ENCODE measurements around the gene RAPGEF2. TPM values are rescaled to one million over a fixed set of nuclear protein-coding genes. Genes with fewer than 3 reads are reported as not detected.

The RAPGEF2 gene
- total RNA-seq, 1 donor from 2014 or later = 32.6 TPM

GRCh38 chr4:159193046-159193620 lies 90.3 kb downstream of the RAPGEF2 start:
- Histone ChIP-seq H3K4me3 (ENCODE audit: low read depth, low read length) (no peak overlapping the region), H3K36me3 (ENCODE audit: control insufficient read depth, insufficient read depth, low read length) (no peaks in the 10 kb centered on the region), H3K27me3 (ENCODE audit: control insufficient read depth, insufficient read depth, low read length) (no peaks in the 10 kb centered on the region)
- DNase-seq (ENCODE audit: low read depth) = no peak
- TF ChIP-seq CTCF (IDR thresholded peaks at IDR 0.05; ENCODE audit: insufficient read depth, low read length, poor library complexity, severe bottlenecking) = no peak

GRCh38 chr4:159195361-159195769 lies 92.5 kb downstream of the RAPGEF2 start:
- Histone ChIP-seq H3K36me3 (ENCODE audit: control insufficient read depth, insufficient read depth, low read length) (no peaks in the 10 kb centered on the region), H3K4me3 (ENCODE audit: low read depth, low read length) (no peak overlapping the region), H3K27me3 (ENCODE audit: control insufficient read depth, insufficient read depth, low read length) (no peaks in the 10 kb centered on the region)
- DNase-seq (ENCODE audit: low read depth) = no peak
- TF ChIP-seq CTCF (IDR thresholded peaks at IDR 0.05; ENCODE audit: insufficient read depth, low read length, poor library complexity, severe bottlenecking) = no peak

- TF ChIP-seq CTCF (IDR thresholded peaks at IDR 0.05; ENCODE audit: insufficient read depth, low read length, poor library complexity, severe bottlenecking) = no peak
- DNase-seq (ENCODE audit: low read depth) = no peak
- Histone ChIP-seq H3K36me3 (ENCODE audit: control insufficient read depth, insufficient read depth, low read length) (no peaks in the 10 kb centered on the region), H3K27me3 (ENCODE audit: control insufficient read depth, insufficient read depth, low read length) (no peaks in the 10 kb centered on the region), H3K4me3 (ENCODE audit: low read depth, low read length) (no peak overlapping the region)
Measured at GRCh38 chr4:159197260-159197884, 94.5 kb downstream of the RAPGEF2 start.

GRCh38 chr4:159197885-159198269 lies 95.0 kb downstream of the RAPGEF2 start:
- DNase-seq (ENCODE audit: low read depth) = no peak
- Histone ChIP-seq H3K36me3 (ENCODE audit: control insufficient read depth, insufficient read depth, low read length) (no peaks in the 10 kb centered on the region), H3K27me3 (ENCODE audit: control insufficient read depth, insufficient read depth, low read length) (no peaks in the 10 kb centered on the region), H3K4me3 (ENCODE audit: low read depth, low read length) (no peak overlapping the region)
- TF ChIP-seq CTCF (IDR thresholded peaks at IDR 0.05; ENCODE audit: insufficient read depth, low read length, poor library complexity, severe bottlenecking) = no peak

- no peak for DNase-seq (ENCODE audit: low read depth)
- Histone ChIP-seq H3K36me3 (ENCODE audit: control insufficient read depth, insufficient read depth, low read length) (no peaks in the 10 kb centered on the region), H3K27me3 (ENCODE audit: control insufficient read depth, insufficient read depth, low read length) (no peaks in the 10 kb centered on the region), H3K4me3 (ENCODE audit: low read depth, low read length) (no peak overlapping the region)
- no peak for TF ChIP-seq CTCF (IDR thresholded peaks at IDR 0.05; ENCODE audit: insufficient read depth, low read length, poor library complexity, severe bottlenecking)
Measured at GRCh38 chr4:159199826-159200225, 96.9 kb downstream of the RAPGEF2 start.

- TF ChIP-seq CTCF (IDR thresholded peaks at IDR 0.05; ENCODE audit: insufficient read depth, low read length, poor library complexity, severe bottlenecking) = no peak
- DNase-seq (ENCODE audit: low read depth) = no peak
- no peaks in the 10 kb centered on the region for H3K27me3 ChIP-seq (ENCODE audit: control insufficient read depth, insufficient read depth, low read length)
- H3K4me3 ChIP-seq (ENCODE audit: low read depth, low read length) = no peak overlapping the region
- H3K36me3 ChIP-seq (ENCODE audit: control insufficient read depth, insufficient read depth, low read length) = no peaks in the 10 kb centered on the region
Measured at GRCh38 chr4:159201168-159201567, 98.3 kb downstream of the RAPGEF2 start.
